IMR-90 (cell line): ENCODE data around the gene PAPSS2. TPM values are rescaled to one million over a fixed set of nuclear protein-coding genes. Genes with fewer than 3 reads are reported as not detected.

ENCODE experiments used
- ATAC-seq: fragments of 200-7000 bp; cut with Tn5 transposase; 2 replicates; pipeline ENCODE4 v1.9.1; 2020; ENCODE audit warnings: low read depth, mild to moderate bottlenecking, moderate library complexity
- BruUV-seq: library from RNA; stranded (reverse); fragments of 400-500 nt; replicated peaks from 2 replicates; lab custom pipeline; 2021; lab: Mats Ljungman, UMichigan
- CTCF ChIA-PET: fragments of 300-600 bp; formaldehyde crosslinking; extraction: SDS; loops from one replicate; lab custom pipeline; 2021; ENCODE audit warnings: antibody characterized with exemption; lab: Yijun Ruan, JAX
- POLR2A ChIA-PET: fragments of 300-600 bp; sonication (Branson Sonifier 250); formaldehyde crosslinking; loops from one replicate; lab custom pipeline; 2022; ENCODE audit warnings: antibody characterized with exemption; ENCODE audit not compliant: unreplicated experiment; lab: Charles Lee
- DNase-seq: peaks from one replicate; pipeline ENCODE4 v3.0.0; 2013
- H2AFZ ChIP-seq: replicated peaks from 2 replicates; pipeline ENCODE3; 2013; ENCODE audit warnings: low read length, mild to moderate bottlenecking; ENCODE audit not compliant: poor library complexity
- H2AK5ac ChIP-seq: 2 replicates; pipeline ENCODE4 v1.6.1; 2013; ENCODE audit warnings: low read depth, low read length, inconsistent platforms
- H2AK9ac ChIP-seq: replicated peaks from 2 replicates; pipeline ENCODE3; 2013; ENCODE audit warnings: mild to moderate bottlenecking, low read depth, low read length, moderate library complexity; ENCODE audit not compliant: poor library complexity
- H2BK120ac ChIP-seq: 2 replicates; pipeline ENCODE4 v1.6.1; 2013; ENCODE audit warnings: low read depth, low read length, inconsistent platforms
- H2BK15ac ChIP-seq: 3 replicates; pipeline ENCODE4 v1.6.1; 2013; ENCODE audit warnings: low read depth, low read length, inconsistent platforms
- H2BK20ac ChIP-seq: 2 replicates; pipeline ENCODE4 v1.6.1; 2013; ENCODE audit warnings: low read depth, mild to moderate bottlenecking, inconsistent platforms, low read length, moderate library complexity
- H2BK5ac ChIP-seq: 2 replicates; pipeline ENCODE4 v1.6.1; 2013; ENCODE audit warnings: mild to moderate bottlenecking, low read depth, low read length, inconsistent platforms; ENCODE audit not compliant: poor library complexity, severe bottlenecking
- H3K14ac ChIP-seq: replicated peaks from 2 replicates; pipeline ENCODE4 v1.6.1; 2013; ENCODE audit warnings: low read depth, low read length, inconsistent platforms
- H3K18ac ChIP-seq: 2 replicates; pipeline ENCODE4 v1.6.1; 2013; ENCODE audit warnings: low read depth, low read length, control low read depth
- H3K23ac ChIP-seq: 2 replicates; pipeline ENCODE4 v1.6.1; 2013; ENCODE audit warnings: low read depth, low read length, inconsistent platforms
- H3K27ac ChIP-seq: 2 replicates; pipeline ENCODE4 v1.5.1; 2013; ENCODE audit warnings: mild to moderate bottlenecking, control low read depth, low read length; ENCODE audit not compliant: insufficient read depth
- H3K27me3 ChIP-seq: 2 replicates; pipeline ENCODE4 v1.6.1; 2013; ENCODE audit warnings: low read length; ENCODE audit not compliant: control insufficient read depth, insufficient read depth
- H3K36me3 ChIP-seq: 2 replicates; pipeline ENCODE4 v1.6.1; 2013; ENCODE audit warnings: low read length, mixed read lengths; ENCODE audit not compliant: control insufficient read depth, insufficient read depth
- H3K4ac ChIP-seq: 2 replicates; pipeline ENCODE4 v1.6.1; 2013; ENCODE audit warnings: low read depth, low read length, inconsistent platforms
- H3K4me1 ChIP-seq: 2 replicates; pipeline ENCODE4 v1.6.1; 2013; ENCODE audit warnings: low read length, mixed read lengths; ENCODE audit not compliant: control insufficient read depth, insufficient read depth
- H3K4me2 ChIP-seq: 2 replicates; pipeline ENCODE4 v1.6.1; 2013; ENCODE audit warnings: low read depth, mild to moderate bottlenecking, control low read depth, low read length, moderate library complexity
- H3K4me3 ChIP-seq: 2 replicates; pipeline ENCODE4 v1.5.1; 2013; ENCODE audit warnings: low read depth, mild to moderate bottlenecking, control low read depth, low read length, moderate library complexity; ENCODE audit not compliant: insufficient read depth
- H3K56ac ChIP-seq: 2 replicates; pipeline ENCODE4 v1.6.1; 2013; ENCODE audit warnings: low read length, inconsistent platforms; ENCODE audit not compliant: insufficient read depth; ENCODE audit errors: extremely low read depth
- H3K79me1 ChIP-seq, 2 experiments: 2 replicates each; pipeline ENCODE4 v1.6.1; 2013; ENCODE audit warnings: low read length in 2 of 2, inconsistent platforms in 1 of 2, low read depth in 1 of 2
- H3K9ac ChIP-seq: 2 replicates; pipeline ENCODE4 v1.6.1; 2013; ENCODE audit warnings: low read depth, low read length, control low read depth
- H3K9me1 ChIP-seq: 2 replicates; pipeline ENCODE4 v1.6.1; 2013; ENCODE audit warnings: low read length, inconsistent platforms; ENCODE audit not compliant: insufficient read depth
- H3K9me3 ChIP-seq: 2 replicates; pipeline ENCODE4 v1.6.1; 2013; ENCODE audit warnings: low read length; ENCODE audit not compliant: control insufficient read depth, insufficient read depth
- H4K20me1 ChIP-seq: 2 replicates; pipeline ENCODE4 v1.6.1; 2013; ENCODE audit warnings: low read length, inconsistent platforms; ENCODE audit not compliant: insufficient read depth
- H4K5ac ChIP-seq: 2 replicates; pipeline ENCODE4 v1.6.1; 2013; ENCODE audit warnings: mild to moderate bottlenecking, low read depth, low read length, control low read depth
- H4K8ac ChIP-seq, 2 experiments: 2 replicates each; pipeline ENCODE4 v1.6.1; 2013; ENCODE audit warnings: low read depth in 2 of 2, low read length in 2 of 2, control low read depth in 1 of 2, inconsistent platforms in 1 of 2
- H4K91ac ChIP-seq: 2 replicates; pipeline ENCODE4 v1.6.1; 2013; ENCODE audit warnings: low read depth, low read length, inconsistent platforms; ENCODE audit not compliant: insufficient read depth
- BHLHE40 ChIP-seq: fragments of 150-350 bp; IDR thresholded peaks from 2 replicates; pipeline ENCODE4 v1.6.1; 2016; ENCODE audit warnings: mild to moderate bottlenecking, low read depth, low read length
- MAFK ChIP-seq: IDR thresholded peaks from 2 replicates; pipeline ENCODE4 v1.6.1; 2012; ENCODE audit warnings: low read depth, low read length, improper control_type of control experiment
- NFE2L2 ChIP-seq: fragments of 150-350 bp; IDR thresholded peaks from 2 replicates; pipeline ENCODE4 v1.6.1; 2016; ENCODE audit warnings: low read depth, mild to moderate bottlenecking, low read length
- RAD21 ChIP-seq: IDR thresholded peaks from 2 replicates; pipeline ENCODE4 v1.6.1; 2012; ENCODE audit warnings: low read length, improper control_type of control experiment
- WGBS, 2 experiments: methylation state at CpG; one replicate each; pipeline versions ENCODE4 v1.1.5 to v1.1.7; 2013; ENCODE audit warnings: missing lambda C conversion rate in 2 of 2; ENCODE audit not compliant: insufficient read length in 1 of 2; ENCODE audit errors: extremely low coverage in 2 of 2; 5-methylcytosine and 5-hydroxymethylcytosine counted together
- dilution Hi-C: fragments of 300-500 bp; cut with HindIII; formaldehyde crosslinking; loops from one replicate; pipeline ENCODE4 v1.14.3; 2018; ENCODE audit warnings: low sequenced_read_pairs; ENCODE audit not compliant: unreplicated experiment
- in situ Hi-C: fragments of 300-500 bp; cut with MboI; formaldehyde crosslinking; loops from 3 replicates; pipeline ENCODE4 v1.14.3; 2019; ENCODE audit warnings: low sequenced_read_pairs, inconsistent platforms, mixed read lengths
- intact Hi-C: fragments of 100-400 bp; cut with micrococcal nuclease; formaldehyde crosslinking; loops from 2 replicates; pipeline ENCODE4 v1.10.0; 2022
- polyA plus RNA-seq, 3 experiments: library from polyadenylated mRNA; depleted of rRNA; stranded (reverse); fragments of >200 nt; gene quantifications; 2 replicates each; pipeline ENCODE4 v1.2.3, GENCODE V29; 2012; ENCODE audit warnings: low replicate concordance in 1 of 3
- total RNA-seq: library from RNA; depleted of rRNA; stranded (reverse); fragments of >200 nt; gene quantifications from 2 replicates; pipeline ENCODE4 v1.2.3, GENCODE V29; 2012
- TF ChIP-seq, protein P1 (sequence below): conservative IDR thresholded peaks from 2 replicates; pipeline ENCODE4 v1.5.1; 2012; ENCODE audit warnings: mild to moderate bottlenecking, low read depth, low read length, improper control_type of control experiment
- TF ChIP-seq, protein P2 (sequence below): fragments of 150-350 bp; IDR thresholded peaks from 2 replicates; pipeline ENCODE4 v1.6.1; 2016; ENCODE audit warnings: low read depth, mild to moderate bottlenecking, low read length, moderate library complexity, borderline replicate concordance

The PAPSS2 gene
- total and polyA plus RNA-seq, 2 of the 4 experiments (the other 2 are of a cell fraction): 55.0 to 63.3 TPM

DNA sequence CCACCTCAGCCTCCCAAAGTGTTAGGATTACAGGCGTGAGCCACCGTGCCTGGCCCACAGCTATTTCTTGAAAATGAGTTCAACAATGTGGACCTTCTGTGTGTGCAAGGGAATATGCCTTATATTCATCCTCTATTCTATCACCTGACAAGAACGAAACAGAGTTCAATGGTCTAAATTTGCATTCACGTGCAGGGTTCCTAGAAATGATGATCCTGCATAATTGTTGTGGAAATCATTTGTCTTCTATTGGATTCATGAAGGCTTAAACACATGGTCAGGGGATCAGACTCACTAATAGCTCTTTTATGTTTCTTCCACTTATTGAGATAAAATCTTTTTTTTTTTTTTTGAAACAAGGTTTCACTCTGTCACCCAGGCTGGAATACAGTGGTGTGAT lies 23.7 kb downstream of the PAPSS2 start:
- Histone ChIP-seq H4K8ac (no peak overlapping the region), H3K4ac (no peak overlapping the region), H4K5ac (no peak overlapping the region), H3K23ac (no peak overlapping the region), H2BK120ac (no peak overlapping the region), H2BK15ac (no peak overlapping the region), H3K27me3 (no peaks in the 10 kb centered on the region), H3K79me1 (peaks cover 21 to 59% of the 10 kb centered on the region in 2 experiments; a peak in 3 of 4 replicates), H3K18ac (no peak overlapping the region), H3K9me1 (peaks cover 9% of the 10 kb centered on the region), H3K36me3 (no peaks in the 10 kb centered on the region), H4K91ac (no peak overlapping the region), H3K27ac (no peak overlapping the region), H3K56ac (no peak overlapping the region), H3K9me3 (no peaks in the 10 kb centered on the region), H3K14ac (no peak overlapping the region), H3K4me2 (no peak overlapping the region), H3K9ac (no peak overlapping the region), H2BK20ac (no peak overlapping the region), H2AK5ac (no peak overlapping the region), H2BK5ac (no peak overlapping the region), H3K4me3 (no peak overlapping the region), H4K20me1 (peaks cover 4% of the 10 kb centered on the region; the same call in 1 of the 2 replicates), H2AK9ac (no peak overlapping the region), H2AFZ (no peak overlapping the region), H3K4me1 (peaks cover 7% of the 10 kb centered on the region; the same call in 1 of the 2 replicates)
- CTCF ChIA-PET: interaction anchor here (0.6 kb wide), 1 partner anchor 995 kb away, joined by 3 read pairs; no protein-coding TSS in a partner anchor
- POLR2A ChIA-PET: no interaction called here
- ATAC-seq: no peak
- WGBS, 2 experiments: no CpG with 5 or more reads among the region's 4 CpGs
- BruUV-seq: no TSS peak
- dilution Hi-C loops (no loop called here), in situ Hi-C loops (no loop called here), intact Hi-C loops (no loop called here)
- DNase-seq: no peak
- TF ChIP-seq NFE2L2: no peak
- TF ChIP-seq, protein P1, sequence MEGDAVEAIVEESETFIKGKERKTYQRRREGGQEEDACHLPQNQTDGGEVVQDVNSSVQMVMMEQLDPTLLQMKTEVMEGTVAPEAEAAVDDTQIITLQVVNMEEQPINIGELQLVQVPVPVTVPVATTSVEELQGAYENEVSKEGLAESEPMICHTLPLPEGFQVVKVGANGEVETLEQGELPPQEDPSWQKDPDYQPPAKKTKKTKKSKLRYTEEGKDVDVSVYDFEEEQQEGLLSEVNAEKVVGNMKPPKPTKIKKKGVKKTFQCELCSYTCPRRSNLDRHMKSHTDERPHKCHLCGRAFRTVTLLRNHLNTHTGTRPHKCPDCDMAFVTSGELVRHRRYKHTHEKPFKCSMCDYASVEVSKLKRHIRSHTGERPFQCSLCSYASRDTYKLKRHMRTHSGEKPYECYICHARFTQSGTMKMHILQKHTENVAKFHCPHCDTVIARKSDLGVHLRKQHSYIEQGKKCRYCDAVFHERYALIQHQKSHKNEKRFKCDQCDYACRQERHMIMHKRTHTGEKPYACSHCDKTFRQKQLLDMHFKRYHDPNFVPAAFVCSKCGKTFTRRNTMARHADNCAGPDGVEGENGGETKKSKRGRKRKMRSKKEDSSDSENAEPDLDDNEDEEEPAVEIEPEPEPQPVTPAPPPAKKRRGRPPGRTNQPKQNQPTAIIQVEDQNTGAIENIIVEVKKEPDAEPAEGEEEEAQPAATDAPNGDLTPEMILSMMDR: no peak
- TF ChIP-seq, protein P2, sequence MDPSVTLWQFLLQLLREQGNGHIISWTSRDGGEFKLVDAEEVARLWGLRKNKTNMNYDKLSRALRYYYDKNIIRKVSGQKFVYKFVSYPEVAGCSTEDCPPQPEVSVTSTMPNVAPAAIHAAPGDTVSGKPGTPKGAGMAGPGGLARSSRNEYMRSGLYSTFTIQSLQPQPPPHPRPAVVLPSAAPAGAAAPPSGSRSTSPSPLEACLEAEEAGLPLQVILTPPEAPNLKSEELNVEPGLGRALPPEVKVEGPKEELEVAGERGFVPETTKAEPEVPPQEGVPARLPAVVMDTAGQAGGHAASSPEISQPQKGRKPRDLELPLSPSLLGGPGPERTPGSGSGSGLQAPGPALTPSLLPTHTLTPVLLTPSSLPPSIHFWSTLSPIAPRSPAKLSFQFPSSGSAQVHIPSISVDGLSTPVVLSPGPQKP: no peak
- no peak for TF ChIP-seq RAD21
- no peak for TF ChIP-seq BHLHE40
- 0 out of 2 replicates have a peak, but pooled peaks have one; percentile 5 for TF ChIP-seq MAFK
